Measurements from ENCODE around the gene SCN1B.
A peak's percentile ranks its signal among the peaks of the same experiment; 100 is the strongest.

SCN1B gene

GRCh38 chr19:35037716-35038622, 7.7 kb downstream of the SCN1B start:
- DNase-seq, result peak; percentile 71
- H3K9me3 ChIP-seq (ENCODE audit: severe bottlenecking), result no peaks in the 10 kb centered on the region
- no peak for TF ChIP-seq CTCF (IDR thresholded peaks at IDR 0.05; ENCODE audit: low read depth, low read length)
- H3K27me3 ChIP-seq (ENCODE audit: insufficient read depth, low read depth, severe bottlenecking), result no peaks in the 10 kb centered on the region
- H3K4me3 ChIP-seq (ENCODE audit: low read depth, low read length), result no peak overlapping the region
- peaks cover 90% of the 10 kb centered on the region for H3K36me3 ChIP-seq
- H3K27ac ChIP-seq, result peak overlapping the region; percentile 62

GRCh38 chr19:35038623-35039512, 8.6 kb downstream of the SCN1B start:
- DNase-seq, result peak; percentile 87
- no peak for TF ChIP-seq CTCF (IDR thresholded peaks at IDR 0.05; ENCODE audit: low read depth, low read length)
- Histone ChIP-seq H3K36me3 (peaks cover 90% of the 10 kb centered on the region), H3K4me3 (ENCODE audit: low read depth, low read length) (no peak overlapping the region), H3K27ac (peak overlapping the region; percentile 77), H3K27me3 (ENCODE audit: insufficient read depth, low read depth, severe bottlenecking) (no peaks in the 10 kb centered on the region), H3K9me3 (ENCODE audit: severe bottlenecking) (no peaks in the 10 kb centered on the region)

- no peaks in the 10 kb centered on the region for H3K9me3 ChIP-seq (ENCODE audit: severe bottlenecking)
- H3K27me3 ChIP-seq (ENCODE audit: insufficient read depth, low read depth, severe bottlenecking), result no peaks in the 10 kb centered on the region
- no peak for TF ChIP-seq CTCF (IDR thresholded peaks at IDR 0.05; ENCODE audit: low read depth, low read length)
- peak overlapping the region; percentile 77 for H3K27ac ChIP-seq
- no peak overlapping the region for H3K4me3 ChIP-seq (ENCODE audit: low read depth, low read length)
- DNase-seq, result no peak
- peaks cover 77% of the 10 kb centered on the region for H3K36me3 ChIP-seq
Observed at GRCh38 chr19:35039881-35040825, 9.9 kb downstream of the SCN1B start.

- H3K4me3 ChIP-seq (ENCODE audit: low read depth, low read length), result no peak overlapping the region
- peak; percentile 55 for DNase-seq
Observed at GRCh38 chr19:35040826-35041547, 10.7 kb downstream of the SCN1B start.

More at GRCh38 chr19:35040826-35041547, 10.7 kb downstream of the SCN1B start:
- no peak for TF ChIP-seq CTCF (IDR thresholded peaks at IDR 0.05; ENCODE audit: low read depth, low read length)
- Histone ChIP-seq H3K9me3 (ENCODE audit: severe bottlenecking) (no peaks in the 10 kb centered on the region), H3K27me3 (ENCODE audit: insufficient read depth, low read depth, severe bottlenecking) (no peaks in the 10 kb centered on the region), H3K36me3 (peaks cover 71% of the 10 kb centered on the region), H3K27ac (peak overlapping the region; percentile 77)

Data from WERI-Rb-1 (cell line).